ENCODE results near the gene TGFBR1.
A peak's percentile ranks its signal among the peaks of the same experiment; 100 is the strongest.

Gene TGFBR1

GRCh38 chr9:99104459-99105151 lies at the start of gene TGFBR1:
TSS of gene TGFBR1 (plus strand) at chr9:99105113. CDS start at chr9:99105206, 93 bp downstream.
- DNase-seq (ENCODE audit: low read depth in 2 of 3, low spot score in 1 of 3), result peak; percentile 80 to 90 (median 81)

DNA sequence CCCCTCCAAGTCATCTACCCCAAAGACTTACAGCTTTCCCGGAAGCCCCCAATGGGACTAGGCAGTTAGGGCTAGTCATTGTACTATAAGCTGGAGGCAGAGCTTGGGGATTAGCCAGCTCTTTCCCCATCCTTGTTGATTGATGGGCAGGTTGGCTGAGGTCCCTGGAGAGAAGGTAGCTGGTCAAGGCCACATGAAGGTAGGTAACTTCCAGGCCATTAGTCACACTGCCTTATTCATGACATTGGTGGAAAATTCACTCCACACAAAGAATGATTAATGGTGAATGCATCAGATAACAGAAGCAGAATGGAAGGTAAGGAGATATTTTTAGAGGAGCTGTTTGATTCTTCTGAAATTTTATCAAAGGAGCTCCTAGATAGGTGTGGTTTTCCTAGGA lies 49.5 kb upstream of the TGFBR1 start:
- no peak for DNase-seq (ENCODE audit: low read depth in 2 of 3, low spot score in 1 of 3)

DNA sequence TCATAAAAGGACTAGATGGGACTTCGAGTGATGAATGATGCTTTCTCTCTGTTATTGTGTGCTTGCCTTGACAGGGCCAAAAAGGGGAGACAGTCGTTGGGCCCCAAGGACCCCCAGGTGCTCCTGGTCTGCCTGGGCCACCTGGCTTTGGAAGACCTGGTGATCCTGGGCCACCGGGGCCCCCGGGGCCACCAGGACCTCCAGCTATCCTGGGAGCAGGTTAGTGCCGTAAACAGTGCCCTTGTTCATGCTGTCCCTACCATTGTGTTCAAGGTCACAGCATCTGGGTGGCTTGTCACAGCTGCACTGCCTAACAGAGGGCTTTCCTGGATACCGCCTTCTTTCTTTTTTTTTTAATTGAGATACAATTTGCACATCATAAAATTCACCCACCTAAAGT lies 48.7 kb upstream of the TGFBR1 start:
- DNase-seq (ENCODE audit: low read depth in 2 of 3, low spot score in 1 of 3), result no peak

GRCh38 chr9:99056886-99057664 lies 47.8 kb upstream of the TGFBR1 start:
- DNase-seq (ENCODE audit: low read depth in 2 of 3, low spot score in 1 of 3), result peak in 1 of 3 donors; percentile 32

- peak; percentile 36 to 61 (median 58) for DNase-seq (ENCODE audit: low read depth in 2 of 3, low spot score in 1 of 3)
These were observed 47.0 kb upstream of the TGFBR1 start for GRCh38 chr9:99057665-99058625.

DNA sequence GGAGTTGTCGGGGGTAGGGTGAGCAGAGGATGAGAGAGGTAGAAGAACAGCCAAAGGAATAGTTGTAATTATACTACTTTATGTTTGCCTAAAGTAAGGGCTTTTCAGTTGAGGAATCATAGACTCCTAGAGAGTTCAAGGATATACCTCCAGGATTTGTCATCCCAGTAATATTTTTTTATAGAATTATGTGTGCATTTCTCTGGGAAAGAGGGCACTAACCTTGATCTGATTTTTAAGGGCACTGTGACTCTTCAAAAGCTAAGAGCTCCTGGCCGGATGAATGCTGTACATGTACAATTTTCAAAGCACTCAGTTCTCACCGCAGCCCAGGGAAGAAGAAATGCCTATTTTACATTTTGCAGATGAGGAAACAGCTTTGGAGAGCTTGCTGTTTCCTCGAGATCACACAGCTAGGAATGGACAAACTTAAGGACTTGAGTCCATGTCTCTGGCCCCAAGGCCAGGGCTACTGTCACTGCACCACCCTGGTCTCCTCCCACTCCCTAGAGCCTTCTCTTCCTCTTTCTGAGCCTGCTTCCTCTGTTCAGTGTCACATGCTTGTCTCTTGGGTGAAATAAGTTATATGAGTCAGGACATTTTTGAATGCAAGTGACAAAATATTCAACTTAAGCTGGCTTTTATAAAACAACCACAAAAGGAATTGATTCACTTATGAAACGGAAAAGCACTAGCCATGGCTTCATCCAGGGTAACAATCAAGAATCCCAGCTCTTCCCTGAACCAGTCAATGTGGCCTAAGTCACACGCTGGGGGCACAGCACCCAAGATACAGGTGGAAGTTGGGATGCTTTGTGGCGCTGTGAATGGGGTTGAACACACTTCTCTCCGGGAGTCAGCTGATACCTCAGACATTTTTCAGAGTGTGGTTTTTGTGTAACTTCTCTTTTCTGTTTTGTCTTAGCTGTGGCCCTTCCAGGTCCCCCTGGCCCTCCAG lies 45.7 kb upstream of the TGFBR1 start:
- peak in 1 of 3 donors; percentile 16 for DNase-seq (ENCODE audit: low read depth in 2 of 3, low spot score in 1 of 3)

- no peak for DNase-seq (ENCODE audit: low read depth in 2 of 3, low spot score in 1 of 3)
These were observed 44.3 kb upstream of the TGFBR1 start for GRCh38 chr9:99060621-99061020.

DNA sequence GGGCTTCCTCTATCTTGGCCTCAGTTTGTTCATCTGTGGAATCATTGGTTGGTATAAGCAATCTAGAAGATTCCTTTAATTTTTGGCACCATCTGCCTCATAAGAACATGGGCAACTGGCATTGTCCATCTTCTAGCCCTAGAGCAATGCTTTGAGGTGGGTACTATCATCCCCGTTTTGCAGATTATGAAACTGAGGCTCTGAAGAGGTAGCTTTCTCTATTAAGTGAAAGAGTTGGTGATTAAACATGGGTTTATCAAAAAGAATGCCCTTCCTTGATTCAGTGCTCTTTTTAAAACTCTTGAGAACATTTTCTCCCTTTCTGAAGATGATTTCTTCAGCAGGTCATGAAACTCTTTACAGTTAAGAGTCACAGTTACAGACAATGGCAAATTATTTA lies 42.4 kb upstream of the TGFBR1 start:
- no peak for DNase-seq (ENCODE audit: low read depth in 2 of 3, low spot score in 1 of 3)

DNA sequence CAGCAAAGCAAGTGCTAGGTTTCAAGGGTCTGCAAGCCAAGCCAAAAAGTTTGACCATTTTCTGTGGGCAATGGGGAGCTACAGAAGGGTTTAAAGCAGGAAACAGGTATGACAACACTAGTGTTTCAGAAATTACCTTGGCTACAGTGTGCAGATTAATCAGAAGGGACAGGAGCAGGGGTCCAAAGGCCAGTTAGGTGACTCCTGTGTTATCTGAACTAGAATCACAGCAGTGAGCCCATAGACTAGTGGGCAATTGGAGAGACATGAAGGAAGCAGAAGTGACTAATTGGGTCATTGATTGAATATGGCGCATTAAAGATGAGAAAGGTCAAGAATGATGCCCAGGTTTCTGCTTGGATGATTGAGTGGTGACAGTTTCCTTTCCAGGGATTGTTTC lies 41.4 kb upstream of the TGFBR1 start:
- DNase-seq (ENCODE audit: low read depth in 2 of 3, low spot score in 1 of 3), result no peak

GRCh38 chr9:99066571-99066970 lies 38.3 kb upstream of the TGFBR1 start:
- no peak for DNase-seq (ENCODE audit: low read depth in 2 of 3, low spot score in 1 of 3)

DNA sequence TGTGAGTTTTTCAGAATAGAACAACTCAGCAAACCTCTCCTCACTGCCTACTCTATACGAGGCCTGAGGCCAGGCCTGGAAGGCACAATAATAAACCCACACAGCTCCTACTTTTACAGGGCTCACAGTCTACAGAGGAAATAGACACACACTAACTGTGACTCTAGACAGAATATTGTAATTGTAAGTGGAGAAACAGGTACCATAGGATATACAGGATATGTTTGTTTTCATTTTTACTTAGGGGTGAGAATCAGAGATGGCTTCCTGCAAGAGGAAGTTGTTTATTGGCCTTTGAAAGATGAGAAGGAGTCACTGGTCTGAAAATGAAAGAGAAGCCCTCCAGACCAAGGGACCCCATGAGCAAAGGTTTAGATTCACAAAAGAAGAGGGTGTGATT lies 35.8 kb upstream of the TGFBR1 start:
- DNase-seq (ENCODE audit: low read depth in 2 of 3, low spot score in 1 of 3), result no peak

DNA sequence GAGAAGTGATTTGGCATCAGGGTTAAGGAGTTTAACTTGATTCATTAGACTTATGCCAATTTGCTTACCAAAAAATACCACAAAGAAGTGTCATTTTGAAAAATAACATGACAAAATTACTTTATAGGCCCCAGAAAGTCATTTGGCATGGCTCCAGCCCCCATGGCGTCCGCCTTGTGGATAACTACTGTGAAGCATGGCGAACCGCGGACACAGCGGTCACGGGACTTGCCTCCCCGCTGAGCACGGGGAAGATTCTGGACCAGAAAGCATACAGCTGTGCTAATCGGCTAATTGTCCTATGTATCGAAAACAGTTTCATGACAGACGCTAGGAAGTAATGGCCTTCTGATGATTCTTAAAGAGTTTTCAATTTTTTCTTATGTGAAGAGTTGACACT lies 35.4 kb upstream of the TGFBR1 start:
- no peak for DNase-seq (ENCODE audit: low read depth in 2 of 3, low spot score in 1 of 3)

- DNase-seq (ENCODE audit: low read depth in 2 of 3, low spot score in 1 of 3), result no peak
These were observed 34.2 kb upstream of the TGFBR1 start for GRCh38 chr9:99070681-99071080.

DNA sequence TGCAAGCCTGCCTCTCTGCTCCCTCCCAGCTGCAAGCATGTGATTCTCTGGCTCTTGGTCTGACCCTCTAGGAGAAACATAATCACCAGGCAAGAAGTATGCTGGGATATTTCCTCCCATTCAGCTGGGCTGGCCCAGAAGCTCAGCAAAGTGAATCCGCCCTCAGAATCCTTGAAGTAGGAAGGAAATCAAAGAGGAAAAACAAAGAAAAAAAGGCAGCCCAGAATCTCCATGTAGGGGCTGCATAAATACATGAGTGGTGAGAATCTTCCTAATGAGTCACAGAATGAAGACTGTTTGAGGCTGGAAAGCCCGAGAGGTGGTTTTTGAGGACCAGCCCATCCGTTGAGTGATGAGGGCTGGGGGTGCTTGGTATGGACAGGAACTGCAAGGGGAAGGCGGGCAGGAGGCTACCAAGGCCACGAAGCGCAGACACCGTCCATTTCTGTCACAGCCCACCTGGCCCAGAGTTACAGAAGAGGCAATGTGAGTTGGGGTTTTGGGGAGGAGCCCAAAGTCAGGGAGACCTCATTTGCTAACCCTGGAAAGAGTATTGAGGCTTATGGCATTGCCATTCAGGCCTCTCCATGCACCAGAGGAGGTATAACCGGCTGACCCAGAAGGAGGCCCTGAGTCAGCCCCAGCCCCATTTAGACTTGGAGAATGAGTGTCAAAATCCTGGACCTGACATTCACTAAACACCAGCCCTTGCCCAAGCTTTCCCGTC lies 33.4 kb upstream of the TGFBR1 start:
- no peak for DNase-seq (ENCODE audit: low read depth in 2 of 3, low spot score in 1 of 3)

GRCh38 chr9:99072040-99072394 lies 32.9 kb upstream of the TGFBR1 start:
- no peak for DNase-seq (ENCODE audit: low read depth in 2 of 3, low spot score in 1 of 3)

DNA sequence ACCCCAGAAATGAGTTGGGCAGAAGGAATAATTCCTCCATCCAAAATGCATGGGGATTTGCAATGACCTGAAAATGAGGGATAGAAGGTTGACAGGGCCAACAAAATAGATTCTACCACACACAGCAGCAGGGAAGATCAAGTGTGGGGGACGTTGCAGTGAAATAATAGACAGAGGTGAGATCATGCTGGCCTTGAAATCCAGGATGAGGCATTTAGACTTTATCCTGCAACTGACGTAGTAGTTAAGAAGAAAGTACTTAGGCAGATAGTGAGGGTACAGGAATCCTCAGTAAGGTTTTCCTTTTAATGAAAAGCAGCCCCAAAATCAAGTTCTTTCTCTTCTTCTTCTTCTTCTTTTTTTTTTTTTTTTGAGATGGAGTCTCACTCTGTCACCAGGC lies 31.6 kb upstream of the TGFBR1 start:
- DNase-seq (ENCODE audit: low read depth in 2 of 3, low spot score in 1 of 3), result no peak

DNA sequence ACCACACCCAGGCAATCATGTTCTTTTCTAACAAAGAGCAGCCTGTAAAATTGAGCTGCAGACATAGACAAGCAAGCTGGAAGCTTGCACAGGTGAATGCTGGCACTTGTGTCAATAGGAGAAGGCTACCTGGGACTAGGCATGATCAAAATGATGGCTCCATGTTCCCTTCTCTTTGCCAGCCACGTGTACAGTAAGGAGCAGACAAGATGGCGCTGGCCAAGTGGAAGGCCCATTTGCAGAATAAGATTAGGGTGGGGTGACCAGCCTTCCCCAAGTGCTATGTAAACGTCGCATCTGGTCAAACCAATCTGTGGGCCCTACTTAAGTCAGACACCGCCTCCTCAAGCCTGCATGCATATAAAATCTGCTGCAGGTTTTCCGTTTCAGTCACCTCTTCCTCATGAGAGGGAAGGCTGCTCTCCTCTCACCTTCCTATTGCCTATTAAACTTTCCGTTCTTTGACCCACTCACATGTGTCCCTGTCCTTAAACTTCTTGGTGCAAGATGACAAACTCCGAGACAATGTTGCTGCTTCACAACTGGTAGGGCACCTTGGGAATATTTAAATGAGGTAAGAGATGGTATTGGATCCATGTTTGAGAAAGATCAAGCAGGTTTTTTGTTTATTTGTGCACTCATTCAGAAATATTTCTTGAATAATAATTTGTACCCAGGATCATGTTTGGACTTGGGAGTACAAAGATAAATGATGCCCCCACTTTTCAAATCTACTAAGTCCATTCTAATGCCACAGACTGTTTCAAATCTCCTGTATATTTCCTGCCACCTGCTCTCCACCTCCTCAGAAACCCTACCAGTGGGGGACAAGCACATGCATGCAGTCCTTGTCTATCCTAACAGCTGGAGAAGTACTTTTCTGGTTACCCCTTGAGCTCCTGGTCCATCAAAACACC lies 30.7 kb upstream of the TGFBR1 start:
- DNase-seq (ENCODE audit: low read depth in 2 of 3, low spot score in 1 of 3), result no peak

- DNase-seq (ENCODE audit: low read depth in 2 of 3, low spot score in 1 of 3), result no peak
These were observed 30.0 kb upstream of the TGFBR1 start for GRCh38 chr9:99074902-99075245.
